ENCODE results near the gene HIRA.

DNA sequence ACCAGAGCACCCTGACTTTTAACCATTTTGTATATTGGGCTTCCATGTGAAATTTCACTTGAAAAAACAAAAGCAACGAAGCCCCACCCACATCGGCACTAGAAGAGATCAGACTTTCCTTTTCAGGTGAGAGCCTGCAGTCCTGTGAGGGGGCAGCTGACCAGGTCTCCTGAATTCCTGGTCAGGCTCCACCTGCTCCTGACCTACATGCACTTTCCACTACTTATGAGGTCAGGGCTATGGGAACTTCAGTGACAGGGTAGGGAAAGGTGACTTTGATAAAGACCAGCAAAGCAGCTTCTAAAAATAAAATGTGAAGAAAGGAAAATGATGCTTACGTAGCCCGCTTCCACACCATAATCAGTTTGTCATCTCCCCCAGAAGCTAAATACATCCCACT lies 24.7 kb downstream of the HIRA start:
- TF ChIP-seq, protein P1, sequence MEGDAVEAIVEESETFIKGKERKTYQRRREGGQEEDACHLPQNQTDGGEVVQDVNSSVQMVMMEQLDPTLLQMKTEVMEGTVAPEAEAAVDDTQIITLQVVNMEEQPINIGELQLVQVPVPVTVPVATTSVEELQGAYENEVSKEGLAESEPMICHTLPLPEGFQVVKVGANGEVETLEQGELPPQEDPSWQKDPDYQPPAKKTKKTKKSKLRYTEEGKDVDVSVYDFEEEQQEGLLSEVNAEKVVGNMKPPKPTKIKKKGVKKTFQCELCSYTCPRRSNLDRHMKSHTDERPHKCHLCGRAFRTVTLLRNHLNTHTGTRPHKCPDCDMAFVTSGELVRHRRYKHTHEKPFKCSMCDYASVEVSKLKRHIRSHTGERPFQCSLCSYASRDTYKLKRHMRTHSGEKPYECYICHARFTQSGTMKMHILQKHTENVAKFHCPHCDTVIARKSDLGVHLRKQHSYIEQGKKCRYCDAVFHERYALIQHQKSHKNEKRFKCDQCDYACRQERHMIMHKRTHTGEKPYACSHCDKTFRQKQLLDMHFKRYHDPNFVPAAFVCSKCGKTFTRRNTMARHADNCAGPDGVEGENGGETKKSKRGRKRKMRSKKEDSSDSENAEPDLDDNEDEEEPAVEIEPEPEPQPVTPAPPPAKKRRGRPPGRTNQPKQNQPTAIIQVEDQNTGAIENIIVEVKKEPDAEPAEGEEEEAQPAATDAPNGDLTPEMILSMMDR (IDR thresholded peaks at IDR 0.05; ENCODE audit: low read depth, low read length, missing input control): no peak
- no peak for TF ChIP-seq MAX (IDR thresholded peaks at IDR 0.05)
- no peak for TF ChIP-seq SP1 (IDR thresholded peaks at IDR 0.05)
- TF ChIP-seq TAF1 (conservative IDR thresholded peaks at IDR 0.05): no peak
- no peak for TF ChIP-seq GABPA (IDR thresholded peaks at IDR 0.05 in 1 of 2, conservative IDR thresholded peaks at IDR 0.05 in 1 of 2)
